Effector CD4-positive, alpha-beta T cell (primary cell): ENCODE data around the gene VSIG10L.
A peak's percentile ranks its signal among the peaks of the same experiment; 100 is the strongest.

Experiments
- DNase-seq: peaks from one replicate; pipeline ENCODE4 v3.0.0-alpha.2; 2020

VSIG10L gene

GRCh38 chr19:51365211-51365964 lies 23.4 kb upstream of the VSIG10L start:
- DNase-seq = no peak

- DNase-seq = no peak
These were observed 22.5 kb upstream of the VSIG10L start for GRCh38 chr19:51364200-51365106.

- DNase-seq = no peak
These were observed 19.3 kb upstream of the VSIG10L start for GRCh38 chr19:51361239-51361638.

GRCh38 chr19:51359294-51359693 lies 17.4 kb upstream of the VSIG10L start:
- no peak for DNase-seq

- no peak for DNase-seq
These were observed 16.0 kb upstream of the VSIG10L start for GRCh38 chr19:51357952-51358351.

GRCh38 chr19:51356159-51356801 lies 14.3 kb upstream of the VSIG10L start:
- DNase-seq = no peak

- DNase-seq = no peak
These were observed 12.8 kb upstream of the VSIG10L start for GRCh38 chr19:51354742-51355148.

- DNase-seq = no peak
These were observed 12.3 kb upstream of the VSIG10L start for GRCh38 chr19:51354103-51354741.

GRCh38 chr19:51352783-51353360 lies 10.9 kb upstream of the VSIG10L start:
- no peak for DNase-seq

GRCh38 chr19:51351266-51351990 lies 9.5 kb upstream of the VSIG10L start:
- DNase-seq = no peak

GRCh38 chr19:51347209-51347928 lies 5.4 kb upstream of the VSIG10L start:
- DNase-seq = no peak

GRCh38 chr19:51346742-51347141 lies 4.8 kb upstream of the VSIG10L start:
- DNase-seq = no peak

- no peak for DNase-seq
These were observed 3.2 kb upstream of the VSIG10L start for GRCh38 chr19:51345076-51345620.

- no peak for DNase-seq
These were observed 961 bp upstream of the VSIG10L start for GRCh38 chr19:51342631-51343569.

- DNase-seq = no peak
These were observed 873 bp downstream of the VSIG10L start for GRCh38 chr19:51341066-51341465.

GRCh38 chr19:51339687-51340656 lies 2.0 kb downstream of the VSIG10L start:
- peak; percentile 73 for DNase-seq

GRCh38 chr19:51339313-51339686 lies 2.6 kb downstream of the VSIG10L start:
- no peak for DNase-seq

- DNase-seq = peak; percentile 78
These were observed 3.2 kb downstream of the VSIG10L start for GRCh38 chr19:51338563-51339312.
